GM18505 (cell line): ENCODE measurements around the gene MYBPC2.
"Not testable (repeated sequence)": the region's sequence is repeated elsewhere in the genome, so short reads cannot be mapped to it uniquely, and the experiment has no call there.

ENCODE experiments used
- ATAC-seq: cut with Tn5 transposase; IDR thresholded peaks from one replicate; pipeline ENCODE4 v1.9.1; 2021; ENCODE audit not compliant: unreplicated experiment
- POLR2A ChIP-seq: IDR thresholded peaks from 4 replicates; pipeline ENCODE4 v1.6.1; 2011; ENCODE audit warnings: borderline replicate concordance; ENCODE audit not compliant: insufficient read depth, insufficient read length; ENCODE audit errors: extremely low read depth

MYBPC2 gene

DNA sequence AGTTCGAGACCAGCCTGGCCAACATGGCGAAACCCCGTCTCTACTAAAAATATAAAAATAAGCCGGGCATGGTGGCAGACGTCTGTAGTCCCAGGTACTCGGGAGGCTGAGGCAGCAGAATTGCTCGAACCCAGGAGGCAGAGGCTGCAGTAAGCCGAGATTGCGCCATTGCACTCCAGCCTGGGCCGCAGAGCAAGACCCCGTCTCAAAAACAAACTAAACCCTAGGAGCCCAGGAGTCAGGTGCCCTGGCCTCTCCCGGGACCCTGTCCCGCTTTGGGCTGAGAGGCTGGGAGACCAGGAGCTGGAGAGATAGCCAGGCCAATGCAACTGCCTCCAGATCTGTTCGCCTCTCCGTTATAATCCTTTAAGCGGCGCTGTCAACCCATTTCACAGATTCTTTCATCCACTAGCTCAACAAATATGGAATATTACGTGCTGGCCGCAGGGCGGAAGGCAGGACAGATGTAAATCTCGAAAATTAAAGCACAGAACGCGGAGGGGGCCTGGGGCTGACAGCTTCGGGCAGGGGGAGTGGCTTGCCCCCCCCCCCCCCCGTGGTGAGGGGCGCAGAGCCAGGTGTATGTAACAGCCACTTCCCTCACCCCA, 5.3 kb upstream of the MYBPC2 start:
- no peak for TF ChIP-seq POLR2A
- no peak for ATAC-seq

DNA sequence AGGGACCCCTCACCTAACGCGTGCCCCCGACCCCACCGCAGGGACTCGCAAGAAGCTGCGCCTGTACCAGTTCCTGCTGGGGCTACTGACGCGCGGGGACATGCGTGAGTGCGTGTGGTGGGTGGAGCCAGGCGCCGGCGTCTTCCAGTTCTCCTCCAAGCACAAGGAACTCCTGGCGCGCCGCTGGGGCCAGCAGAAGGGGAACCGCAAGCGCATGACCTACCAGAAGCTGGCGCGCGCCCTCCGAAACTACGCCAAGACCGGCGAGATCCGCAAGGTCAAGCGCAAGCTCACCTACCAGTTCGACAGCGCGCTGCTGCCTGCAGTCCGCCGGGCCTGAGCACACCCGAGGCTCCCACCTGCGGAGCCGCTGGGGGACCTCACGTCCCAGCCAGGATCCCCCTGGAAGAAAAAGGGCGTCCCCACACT, 4.7 kb upstream of the MYBPC2 start:
- TF ChIP-seq POLR2A, result peak; percentile 41
- ATAC-seq, result no peak

DNA sequence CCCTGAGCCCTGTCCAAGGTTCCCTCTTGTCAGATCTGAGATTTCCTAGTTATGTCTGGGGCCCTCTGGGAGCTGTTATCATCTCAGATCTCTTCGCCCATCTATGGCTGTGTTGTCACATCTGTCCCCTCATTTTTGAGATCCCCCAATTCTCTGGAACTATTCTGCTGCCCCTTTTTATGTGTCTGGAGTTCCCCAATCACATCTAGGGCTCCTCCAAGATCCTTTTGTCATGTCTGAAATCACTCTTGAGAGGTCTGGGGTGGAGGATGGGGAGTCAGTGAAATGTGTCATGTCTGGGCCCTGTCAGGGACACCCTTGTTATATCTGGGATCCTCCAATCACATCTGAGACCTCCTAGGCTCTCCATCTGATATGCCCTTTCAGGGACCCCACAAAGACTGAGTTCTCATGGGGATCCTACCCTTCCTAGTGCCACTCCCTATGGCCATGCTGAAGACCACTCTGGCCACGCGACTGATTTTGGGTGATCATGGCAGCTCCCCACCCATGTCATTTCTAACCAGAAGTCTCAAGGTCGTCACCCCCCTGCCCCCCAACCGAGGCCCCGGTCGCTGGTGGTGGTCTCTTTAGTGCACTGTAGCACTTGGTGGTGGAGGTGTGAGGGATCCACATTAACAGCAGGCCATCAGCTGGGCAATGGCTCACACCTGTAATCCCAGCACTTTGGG, 3.8 kb upstream of the MYBPC2 start:
- ATAC-seq, result no peak
- TF ChIP-seq POLR2A, result no peak

DNA sequence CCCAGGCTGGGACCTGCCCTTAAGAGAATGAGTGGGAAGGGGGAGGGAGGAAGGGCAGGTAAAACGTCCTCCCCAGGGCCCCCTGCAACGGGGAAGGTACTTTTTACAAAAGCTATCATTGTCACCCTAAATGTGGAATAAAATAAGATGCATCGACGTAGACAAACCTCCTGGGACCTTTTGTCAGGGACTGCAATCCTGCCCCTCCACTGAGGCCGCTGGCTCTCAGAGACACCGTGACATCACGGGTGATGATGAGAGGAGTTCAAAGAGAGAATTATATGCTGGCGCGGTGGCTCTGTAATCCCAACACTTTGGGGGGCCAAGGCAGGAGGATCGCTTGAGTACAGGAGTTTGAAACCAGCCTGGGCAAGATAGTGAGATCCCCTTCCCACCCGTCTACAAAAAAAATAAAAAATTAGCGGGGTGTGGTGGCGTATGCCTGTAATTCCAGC, 1.8 kb upstream of the MYBPC2 start:
- ATAC-seq, result no peak
- TF ChIP-seq POLR2A, result no peak

DNA sequence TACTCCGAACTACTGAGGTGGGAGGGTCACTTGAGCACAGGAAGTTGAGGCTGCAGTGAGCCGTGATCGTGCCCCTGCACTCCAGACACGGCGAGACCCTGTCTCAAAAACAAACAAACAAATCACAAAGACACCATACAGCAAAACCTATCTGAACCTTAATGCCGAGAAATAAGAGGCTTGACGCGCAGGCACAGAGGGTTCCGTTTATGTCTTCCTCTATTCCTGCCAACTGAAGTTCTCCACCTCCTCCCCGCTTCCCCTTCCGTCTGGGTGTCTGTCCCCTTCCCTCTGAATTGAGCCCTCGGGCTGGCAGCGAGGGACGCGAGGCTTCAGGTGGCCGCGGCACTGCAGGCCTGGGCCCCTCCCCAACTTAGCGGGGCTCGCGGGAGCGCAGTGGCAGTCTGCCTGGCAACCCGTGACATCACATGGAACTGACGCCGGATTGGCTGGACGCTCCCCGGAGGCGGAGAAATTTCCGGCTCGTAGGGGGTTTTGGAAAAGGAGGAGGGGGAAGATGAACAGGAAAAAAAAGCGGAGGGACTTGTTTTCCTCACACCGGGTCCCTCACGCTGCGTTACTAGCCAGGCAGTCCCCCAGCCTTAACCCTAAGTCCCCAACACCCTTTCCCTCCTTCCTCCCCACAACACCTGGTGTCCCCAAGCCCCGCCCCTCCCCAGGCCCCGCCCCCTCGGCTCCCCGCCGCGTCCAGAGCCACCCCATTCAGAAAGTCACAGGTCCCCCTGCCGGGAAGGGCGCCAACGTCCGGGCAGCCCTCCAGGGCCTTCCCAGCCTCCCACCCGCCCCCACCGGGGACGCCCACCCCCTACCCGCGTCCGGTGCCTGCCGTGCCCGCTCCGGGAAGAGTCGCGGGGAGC, 1.1 kb upstream of the MYBPC2 start:
- TF ChIP-seq POLR2A, result peak; percentile 59
- peak; percentile 63 for ATAC-seq

DNA sequence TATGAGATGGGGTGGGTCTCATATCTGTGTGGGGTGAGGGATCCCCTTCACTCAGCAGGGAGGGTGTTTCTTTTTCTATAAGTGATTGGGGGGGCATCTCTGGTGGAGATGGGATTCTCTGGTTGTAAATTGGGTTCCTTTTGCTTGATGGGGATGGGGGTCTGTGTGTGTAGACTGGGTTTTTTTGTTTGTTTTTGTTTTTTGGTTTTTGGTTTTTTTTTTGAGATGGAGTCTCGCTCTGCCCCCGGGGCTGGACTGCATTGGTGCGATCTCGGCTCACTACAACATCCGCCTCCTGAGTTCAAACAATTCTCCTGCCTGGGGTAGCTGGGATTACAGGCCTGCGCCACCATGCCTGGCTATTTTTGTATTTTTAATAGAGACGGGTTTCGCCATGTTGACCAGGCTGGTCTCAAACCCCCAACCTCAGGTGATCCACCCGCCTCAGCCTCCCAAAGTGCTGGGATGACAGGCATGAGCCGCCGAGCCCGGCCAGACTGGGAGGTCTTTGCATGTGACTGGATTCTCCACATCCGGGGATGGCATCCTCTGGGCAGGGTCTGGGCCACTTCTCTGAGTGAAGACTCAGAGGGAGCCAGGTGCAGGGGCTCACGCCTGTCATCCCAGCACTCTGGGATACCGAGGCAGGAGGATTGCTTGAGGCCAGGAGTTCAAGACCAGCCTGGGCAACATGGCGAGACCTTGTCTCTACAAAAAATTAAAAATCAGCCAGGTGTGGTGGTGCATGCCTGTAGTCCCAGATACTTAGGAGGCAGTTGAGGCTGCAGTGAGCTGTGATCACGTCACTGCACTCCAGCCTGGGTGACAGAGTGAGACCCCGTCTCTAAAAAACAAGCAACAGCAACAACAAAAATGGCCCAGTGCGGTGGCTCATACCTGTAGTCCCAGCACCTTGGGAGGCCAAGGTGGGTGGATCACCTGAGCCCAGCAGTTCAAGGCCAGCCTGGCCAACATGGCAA, 799 bp downstream of the MYBPC2 start:
- no peak for TF ChIP-seq POLR2A
- no peak for ATAC-seq

DNA sequence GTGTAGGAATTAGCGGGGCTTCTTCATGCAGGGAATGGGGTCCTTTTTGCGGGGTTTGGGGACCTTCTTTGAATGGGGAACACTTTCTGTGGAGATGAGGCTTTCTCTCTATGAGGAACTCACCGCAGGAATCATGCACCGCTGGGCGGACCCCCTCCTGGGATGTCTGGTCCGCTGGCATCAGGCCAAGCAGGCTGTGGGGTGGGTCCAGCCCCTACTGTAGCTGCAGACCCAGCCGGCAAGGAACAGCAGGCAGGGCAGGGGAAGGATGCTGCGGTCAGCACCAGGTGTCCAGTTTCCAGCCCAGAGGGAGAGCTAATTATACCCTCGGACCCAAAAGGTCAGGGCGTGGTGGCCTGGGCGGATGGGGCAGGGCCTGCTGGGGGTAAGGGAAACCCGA, 1.8 kb downstream of the MYBPC2 start:
- TF ChIP-seq POLR2A, result no peak
- no peak for ATAC-seq

DNA sequence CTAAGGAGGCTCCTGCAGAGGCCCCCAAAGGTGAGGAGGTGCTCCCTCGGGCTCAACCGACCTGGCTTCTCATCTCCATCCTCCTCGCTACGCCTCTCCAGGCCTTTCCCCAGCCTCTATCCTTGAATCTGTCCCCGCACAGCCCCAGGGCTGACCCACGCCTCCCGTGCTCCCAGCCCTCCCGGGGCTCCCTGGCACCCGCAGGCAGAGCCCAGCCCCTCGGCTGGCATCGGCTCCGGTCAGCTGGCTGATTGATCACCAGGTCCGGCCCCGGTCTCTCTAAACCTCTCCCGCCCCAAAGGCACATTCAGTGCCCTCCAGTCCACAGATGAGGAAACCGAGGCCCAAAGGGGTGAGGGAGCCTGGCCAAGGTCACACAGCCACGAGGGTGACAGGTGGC, 2.5 kb downstream of the MYBPC2 start:
- ATAC-seq, result no peak

DNA sequence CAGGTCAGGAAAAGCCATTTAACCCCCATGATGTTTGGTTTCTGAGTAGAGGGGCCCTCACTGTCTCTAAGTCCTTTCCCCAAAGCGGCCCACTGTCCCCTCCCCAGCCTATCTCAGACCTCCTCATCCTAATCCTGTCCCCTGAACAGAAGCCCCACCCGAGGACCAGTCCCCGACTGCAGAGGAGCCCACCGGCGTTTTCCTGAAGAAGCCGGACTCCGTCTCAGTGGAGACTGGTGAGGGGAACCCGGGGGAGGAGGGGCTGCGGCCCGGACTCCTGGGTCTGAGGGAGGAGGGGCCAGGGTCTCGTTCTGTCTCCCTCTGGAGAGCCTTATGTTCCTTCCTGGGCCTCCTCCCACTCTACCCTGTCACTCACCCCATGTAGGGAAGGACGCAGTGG, 2.9 kb downstream of the MYBPC2 start:
- ATAC-seq, result no peak

More for the DNA sequence above, 2.5 kb downstream of the MYBPC2 start:
- TF ChIP-seq POLR2A, result no peak

DNA sequence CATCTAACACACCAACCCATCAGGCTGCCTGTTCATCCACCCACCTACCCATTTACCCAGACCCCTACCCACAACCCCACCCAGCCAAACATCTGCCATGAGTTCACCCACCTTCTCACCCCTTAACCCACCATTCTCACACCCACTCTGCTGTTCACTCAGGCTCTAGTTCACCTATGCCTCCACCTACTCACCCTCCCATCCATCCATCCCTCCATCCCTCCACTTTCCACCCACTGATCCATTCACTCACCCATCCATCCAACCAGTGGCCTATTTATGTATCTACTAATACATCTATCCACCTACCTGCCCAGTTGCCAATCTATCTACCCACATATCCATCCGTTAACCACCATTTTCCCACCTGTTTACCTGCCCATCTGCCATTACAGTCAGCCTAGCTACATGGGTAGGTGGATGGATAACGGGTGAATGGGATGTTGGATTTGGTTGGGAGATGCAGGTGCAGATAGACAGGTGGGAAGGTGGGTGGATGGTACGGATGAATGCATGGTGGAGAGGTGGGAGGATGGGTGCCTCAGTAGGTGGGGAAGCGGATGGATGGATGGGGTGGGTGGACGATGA, 5.3 kb downstream of the MYBPC2 start:
- TF ChIP-seq POLR2A, result no peak
- ATAC-seq, result no peak

More for the DNA sequence above, 2.9 kb downstream of the MYBPC2 start:
- TF ChIP-seq POLR2A, result no peak

DNA sequence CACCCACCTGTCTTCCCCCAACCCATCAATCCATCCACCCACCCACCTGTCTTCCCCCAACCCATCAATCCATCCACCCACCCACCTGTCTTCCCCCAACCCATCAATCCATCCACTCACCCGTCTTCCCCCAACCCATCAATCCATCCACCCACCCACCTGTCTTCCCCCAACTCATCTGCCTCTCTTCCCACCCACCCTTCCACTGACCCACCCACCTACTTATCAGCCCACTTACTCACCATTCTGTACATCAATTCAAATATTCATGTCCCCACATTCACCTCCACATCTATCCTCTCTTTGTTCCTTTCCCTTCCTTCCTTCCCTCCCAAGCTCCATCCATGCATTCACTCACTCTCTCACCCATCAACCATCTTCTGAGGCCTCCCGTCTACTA, 6.4 kb downstream of the MYBPC2 start:
- ATAC-seq, result not testable (repeated sequence)

DNA sequence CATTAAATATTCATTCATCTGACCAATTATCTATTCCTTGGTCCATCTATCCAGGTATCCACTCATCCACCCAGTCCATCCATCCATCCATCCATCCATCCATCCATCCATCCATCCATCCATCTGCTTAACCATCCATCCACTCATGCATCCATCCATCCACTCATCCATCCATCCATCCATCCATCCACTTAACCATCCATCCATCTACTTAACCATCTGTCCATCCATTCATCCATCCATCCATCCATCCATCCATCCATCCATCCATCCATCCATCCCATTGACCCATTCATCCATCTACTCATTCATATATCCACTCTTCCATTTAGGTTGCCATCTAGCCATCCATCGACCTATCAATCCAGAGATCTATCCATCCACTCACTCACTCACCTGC, 11.4 kb downstream of the MYBPC2 start:
- ATAC-seq, result no peak
- TF ChIP-seq POLR2A, result no peak
